Measurements from ENCODE around the gene RASA2. TPM values are rescaled to one million over a fixed set of nuclear protein-coding genes. Genes with fewer than 3 reads are reported as not detected.

Gene RASA2
- polyA plus RNA-seq, 1 of the 3 experiments (the other 2 are of a cell fraction) = 2.4 TPM

DNA sequence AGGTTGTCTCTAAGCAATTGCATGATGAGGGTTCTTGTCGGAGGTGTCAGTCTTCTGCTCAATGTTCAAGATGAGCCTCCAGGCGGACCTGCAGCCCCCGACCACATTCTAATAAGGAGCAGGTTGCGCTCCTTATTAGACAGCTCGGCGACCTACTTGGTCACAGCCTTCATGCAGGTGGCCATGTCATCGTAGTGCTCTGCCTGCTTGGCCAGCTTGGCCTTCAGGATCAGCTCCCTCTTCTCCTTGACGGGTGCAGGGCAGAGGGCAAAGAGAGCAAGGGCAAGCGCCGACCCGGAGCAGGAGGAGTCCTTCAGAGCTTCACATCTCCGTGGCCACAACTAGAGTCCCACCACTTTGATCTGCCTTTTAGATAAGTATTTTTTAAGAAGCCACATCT is 113.5 kb downstream of the RASA2 start (continued):
- TF ChIP-seq, protein P1, sequence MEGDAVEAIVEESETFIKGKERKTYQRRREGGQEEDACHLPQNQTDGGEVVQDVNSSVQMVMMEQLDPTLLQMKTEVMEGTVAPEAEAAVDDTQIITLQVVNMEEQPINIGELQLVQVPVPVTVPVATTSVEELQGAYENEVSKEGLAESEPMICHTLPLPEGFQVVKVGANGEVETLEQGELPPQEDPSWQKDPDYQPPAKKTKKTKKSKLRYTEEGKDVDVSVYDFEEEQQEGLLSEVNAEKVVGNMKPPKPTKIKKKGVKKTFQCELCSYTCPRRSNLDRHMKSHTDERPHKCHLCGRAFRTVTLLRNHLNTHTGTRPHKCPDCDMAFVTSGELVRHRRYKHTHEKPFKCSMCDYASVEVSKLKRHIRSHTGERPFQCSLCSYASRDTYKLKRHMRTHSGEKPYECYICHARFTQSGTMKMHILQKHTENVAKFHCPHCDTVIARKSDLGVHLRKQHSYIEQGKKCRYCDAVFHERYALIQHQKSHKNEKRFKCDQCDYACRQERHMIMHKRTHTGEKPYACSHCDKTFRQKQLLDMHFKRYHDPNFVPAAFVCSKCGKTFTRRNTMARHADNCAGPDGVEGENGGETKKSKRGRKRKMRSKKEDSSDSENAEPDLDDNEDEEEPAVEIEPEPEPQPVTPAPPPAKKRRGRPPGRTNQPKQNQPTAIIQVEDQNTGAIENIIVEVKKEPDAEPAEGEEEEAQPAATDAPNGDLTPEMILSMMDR (IDR thresholded peaks at IDR 0.05) = no peak

DNA sequence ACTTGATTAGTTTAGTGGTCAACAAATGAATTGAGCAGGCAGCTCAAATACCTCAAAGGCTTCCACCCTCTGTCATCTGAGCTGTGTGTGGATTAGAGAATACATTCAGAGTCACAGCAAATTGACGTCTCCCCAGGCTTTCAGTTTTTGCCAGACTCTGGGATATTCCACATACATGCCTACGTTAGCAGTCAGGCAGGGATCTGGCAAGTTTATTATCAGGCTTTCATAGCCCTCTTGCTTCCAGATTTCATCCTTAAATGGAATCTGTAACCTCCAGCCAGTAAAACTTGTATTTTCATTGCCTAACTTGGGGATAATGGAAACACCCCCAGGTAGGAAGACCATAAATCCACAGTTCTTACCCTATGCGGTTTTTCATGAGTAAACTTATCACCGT is 115.9 kb downstream of the RASA2 start:
- TF ChIP-seq, protein P2, sequence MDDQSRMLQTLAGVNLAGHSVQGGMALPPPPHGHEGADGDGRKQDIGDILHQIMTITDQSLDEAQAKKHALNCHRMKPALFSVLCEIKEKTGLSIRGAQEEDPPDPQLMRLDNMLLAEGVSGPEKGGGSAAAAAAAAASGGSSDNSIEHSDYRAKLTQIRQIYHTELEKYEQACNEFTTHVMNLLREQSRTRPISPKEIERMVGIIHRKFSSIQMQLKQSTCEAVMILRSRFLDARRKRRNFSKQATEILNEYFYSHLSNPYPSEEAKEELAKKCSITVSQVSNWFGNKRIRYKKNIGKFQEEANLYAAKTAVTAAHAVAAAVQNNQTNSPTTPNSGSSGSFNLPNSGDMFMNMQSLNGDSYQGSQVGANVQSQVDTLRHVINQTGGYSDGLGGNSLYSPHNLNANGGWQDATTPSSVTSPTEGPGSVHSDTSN (IDR thresholded peaks at IDR 0.05) = no peak
- Histone ChIP-seq H3K9ac (no peak overlapping the region), H3K4me2 (no peak overlapping the region), H3K36me3 (replicated peaks in 1 of 2; ENCODE audit: control insufficient read depth in 1 of 2, insufficient read depth in 2 of 2, low read length in 1 of 2) (peaks cover 15 to 52% of the 10 kb centered on the region in 2 experiments), H3K27ac (ENCODE audit: low read depth in 2 of 2, low read length in 1 of 2) (no peak overlapping the region), H3K9me3 (no peaks in the 10 kb centered on the region), H4K20me1 (ENCODE audit: insufficient read depth) (no peaks in the 10 kb centered on the region), H3K4me1 (ENCODE audit: control insufficient read depth in 1 of 2, insufficient read depth in 2 of 2, low read depth in 1 of 2, low read length in 1 of 2) (no peaks in the 10 kb centered on the region), H2AFZ (ENCODE audit: low read depth) (no peak overlapping the region), H3F3A (replicated peaks; ENCODE audit: insufficient read depth) (no peaks in the 10 kb centered on the region), H3K9me2 (no peaks in the 10 kb centered on the region), H3K4me3 (ENCODE audit: low read depth in 2 of 2, low read length in 1 of 2) (no peak overlapping the region), H3K27me3 (ENCODE audit: insufficient read depth) (no peaks in the 10 kb centered on the region), H3K79me2 (ENCODE audit: insufficient read depth) (no peaks in the 10 kb centered on the region)
- ChIA-PET CTCF (no interaction called here), POLR2A (no interaction called here)
- WGBS (ENCODE audit: low lambda C conversion rate) = 97% methylated on average over 4 of the region's 4 CpGs
- no peak for DNase-seq

DNA sequence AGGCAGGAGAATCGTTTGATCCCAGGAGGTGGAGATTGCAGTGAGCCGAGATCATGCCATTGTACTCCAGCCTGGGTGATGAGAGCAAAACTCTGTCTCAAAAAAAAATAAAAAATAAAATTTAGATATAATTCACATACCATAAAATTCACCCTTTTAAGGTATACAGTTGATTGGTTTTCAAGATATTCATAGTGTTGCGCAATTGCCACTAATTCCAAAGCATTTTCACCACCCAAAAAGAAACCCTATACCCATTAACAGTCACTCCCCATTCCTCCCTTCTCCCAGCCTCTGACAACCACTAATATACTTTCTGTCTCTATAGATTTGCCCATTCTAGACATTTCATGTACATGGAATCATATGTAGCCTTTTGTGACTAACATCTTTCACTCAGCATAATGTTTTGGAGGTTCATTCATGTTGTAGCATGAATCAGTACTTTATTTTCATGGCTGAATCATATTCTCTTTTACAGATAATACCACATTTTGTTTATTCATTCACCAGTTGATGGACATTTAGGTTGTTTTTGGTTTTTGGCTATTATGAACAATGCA is 116.7 kb downstream of the RASA2 start:
- ChIA-PET CTCF (no interaction called here), POLR2A (no interaction called here)
- H3K27ac ChIP-seq (ENCODE audit: low read depth in 2 of 2, low read length in 1 of 2) = no peak overlapping the region
- no peaks in the 10 kb centered on the region for H3K27me3 ChIP-seq (ENCODE audit: insufficient read depth)
- H3K79me2 ChIP-seq (ENCODE audit: insufficient read depth) = no peaks in the 10 kb centered on the region
- H3K9me3 ChIP-seq = no peaks in the 10 kb centered on the region
- DNase-seq = no peak
- H3K4me2 ChIP-seq = no peak overlapping the region
- no peak overlapping the region for H2AFZ ChIP-seq (ENCODE audit: low read depth)
- H3K4me1 ChIP-seq (ENCODE audit: control insufficient read depth in 1 of 2, insufficient read depth in 2 of 2, low read depth in 1 of 2, low read length in 1 of 2) = no peaks in the 10 kb centered on the region; a peak in 1 of 4 replicates
- TF ChIP-seq MXI1 (IDR thresholded peaks at IDR 0.05; ENCODE audit: low read depth, low read length) = no peak
- TF ChIP-seq, protein P3, sequence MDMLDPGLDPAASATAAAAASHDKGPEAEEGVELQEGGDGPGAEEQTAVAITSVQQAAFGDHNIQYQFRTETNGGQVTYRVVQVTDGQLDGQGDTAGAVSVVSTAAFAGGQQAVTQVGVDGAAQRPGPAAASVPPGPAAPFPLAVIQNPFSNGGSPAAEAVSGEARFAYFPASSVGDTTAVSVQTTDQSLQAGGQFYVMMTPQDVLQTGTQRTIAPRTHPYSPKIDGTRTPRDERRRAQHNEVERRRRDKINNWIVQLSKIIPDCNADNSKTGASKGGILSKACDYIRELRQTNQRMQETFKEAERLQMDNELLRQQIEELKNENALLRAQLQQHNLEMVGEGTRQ (IDR thresholded peaks at IDR 0.05; ENCODE audit: borderline replicate concordance, low read depth, low read length) = no peak
- no peak for TF ChIP-seq FOSL2 (IDR thresholded peaks at IDR 0.05; ENCODE audit: borderline replicate concordance, low read depth)
- no peak for TF ChIP-seq GATA2 (CRISPR knock-in tag; IDR thresholded peaks at IDR 0.05)
- TF ChIP-seq JUND (IDR thresholded peaks at IDR 0.05) = no peak
- TF ChIP-seq RFX5 (IDR thresholded peaks at IDR 0.05; ENCODE audit: low read length) = no peak
- no peak for TF ChIP-seq FOXM1 (IDR thresholded peaks at IDR 0.05; ENCODE audit: low read depth)
- TF ChIP-seq EZH2phosphoT487 (IDR thresholded peaks at IDR 0.05; ENCODE audit: borderline replicate concordance, low read depth) = no peak
- no peak for TF ChIP-seq CHD2 (IDR thresholded peaks at IDR 0.05; ENCODE audit: low read length, partially characterized antibody)
- TF ChIP-seq TEAD4 (IDR thresholded peaks at IDR 0.05; ENCODE audit: borderline replicate concordance, insufficient read depth) = no peak
- no peak for TF ChIP-seq YY1 (IDR thresholded peaks at IDR 0.05; ENCODE audit: low read depth)
- TF ChIP-seq, protein P4, sequence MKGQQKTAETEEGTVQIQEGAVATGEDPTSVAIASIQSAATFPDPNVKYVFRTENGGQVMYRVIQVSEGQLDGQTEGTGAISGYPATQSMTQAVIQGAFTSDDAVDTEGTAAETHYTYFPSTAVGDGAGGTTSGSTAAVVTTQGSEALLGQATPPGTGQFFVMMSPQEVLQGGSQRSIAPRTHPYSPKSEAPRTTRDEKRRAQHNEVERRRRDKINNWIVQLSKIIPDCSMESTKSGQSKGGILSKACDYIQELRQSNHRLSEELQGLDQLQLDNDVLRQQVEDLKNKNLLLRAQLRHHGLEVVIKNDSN (IDR thresholded peaks at IDR 0.05; ENCODE audit: borderline replicate concordance, low read depth) = no peak
- no peak for TF ChIP-seq RAD21 (IDR thresholded peaks at IDR 0.05; ENCODE audit: low read length)
- TF ChIP-seq, protein P5, sequence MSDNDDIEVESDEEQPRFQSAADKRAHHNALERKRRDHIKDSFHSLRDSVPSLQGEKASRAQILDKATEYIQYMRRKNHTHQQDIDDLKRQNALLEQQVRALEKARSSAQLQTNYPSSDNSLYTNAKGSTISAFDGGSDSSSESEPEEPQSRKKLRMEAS (IDR thresholded peaks at IDR 0.05; ENCODE audit: low read depth) = no peak
- H3K9me2 ChIP-seq = no peaks in the 10 kb centered on the region
- no peaks in the 10 kb centered on the region for H4K20me1 ChIP-seq (ENCODE audit: insufficient read depth)
- WGBS (ENCODE audit: low lambda C conversion rate) = 98% methylated on average over 3 of the region's 3 CpGs
- H3K9ac ChIP-seq = no peak overlapping the region
- peaks cover 21 to 51% of the 10 kb centered on the region in 2 experiments for H3K36me3 ChIP-seq (replicated peaks in 1 of 2; ENCODE audit: control insufficient read depth in 1 of 2, insufficient read depth in 2 of 2, low read length in 1 of 2)
- H3K4me3 ChIP-seq (ENCODE audit: low read depth in 2 of 2, low read length in 1 of 2) = no peak overlapping the region
- no peaks in the 10 kb centered on the region for H3F3A ChIP-seq (replicated peaks; ENCODE audit: insufficient read depth)
